ENCODE data around the gene OBSCN. TPM values are rescaled to one million over a fixed set of nuclear protein-coding genes. Genes with fewer than 3 reads are reported as not detected.

OBSCN gene
- total and polyA plus RNA-seq, 5 donors from 2014 or later = 0.13 to 57.1 (median 1.1) TPM

GRCh38 chr1:228415853-228416216 is 208.0 kb downstream of the OBSCN start:
- peaks cover 4% of the 10 kb centered on the region for H3K36me3 Mint-ChIP-seq
- peak overlapping the region; percentile 31 for H3K4me3 ChIP-seq (ENCODE audit: low read depth, low read length)

GRCh38 chr1:228416217-228416933 is 208.5 kb downstream of the OBSCN start, which contains the start of gene TRIM17:
TSS of gene TRIM17 (minus strand) at chr1:228416861. CDS start at chr1:228415072, 1,789 bp downstream.
- Mint-ChIP-seq H3K27me3 (peaks cover 38% of the 10 kb centered on the region), H3K9me3 (no peaks in the 10 kb centered on the region), H3K4me1 (peaks cover 5 to 30% (median 17%) of the 10 kb centered on the region in 4 donors), H3K4me3 (peak within 1 kb of the TSS; percentile 80 to 88 (median 85)), H3K36me3 (peaks cover 4% of the 10 kb centered on the region), H3K27ac (peak within 1 kb of the TSS in 2 of 3 donors; percentile 12 to 45)
- peak; percentile 54 to 65 for ATAC-seq (ENCODE audit: low read depth in 2 of 2)
- Histone ChIP-seq H3K36me3 (ENCODE audit: control insufficient read depth, insufficient read depth, low read length) (no peaks in the 10 kb centered on the region), H3K4me3 (ENCODE audit: low read depth, low read length) (peak within 1 kb of the TSS; percentile 31), H3K4me1 (ENCODE audit: control insufficient read depth, insufficient read depth, low read length, poor library complexity, severe bottlenecking) (peaks cover 21% of the 10 kb centered on the region), H3K9me3 (ENCODE audit: control insufficient read depth in 2 of 2, low read length in 2 of 2) (no peaks in the 10 kb centered on the region), H3K27me3 (ENCODE audit: control insufficient read depth, insufficient read depth, low read length) (peaks cover 10% of the 10 kb centered on the region), H3K27ac (ENCODE audit: insufficient read depth, low read length, poor library complexity, severe bottlenecking) (no peak within 1 kb of the TSS)
- peak; percentile 18 to 60 (median 24) for DNase-seq

More at GRCh38 chr1:228415853-228416216, 208.0 kb downstream of the OBSCN start:
- Mint-ChIP-seq H3K27ac (peak overlapping the region in 1 of 3 donors; percentile 45), H3K4me1 (peaks cover 5 to 30% (median 17%) of the 10 kb centered on the region in 4 donors), H3K27me3 (peaks cover 34% of the 10 kb centered on the region), H3K9me3 (no peaks in the 10 kb centered on the region), H3K4me3 (peak overlapping the region; percentile 51 to 84 (median 68))
- Histone ChIP-seq H3K4me1 (ENCODE audit: control insufficient read depth, insufficient read depth, low read length, poor library complexity, severe bottlenecking) (peaks cover 21% of the 10 kb centered on the region), H3K27me3 (ENCODE audit: control insufficient read depth, insufficient read depth, low read length) (peaks cover 10% of the 10 kb centered on the region), H3K9me3 (ENCODE audit: control insufficient read depth in 2 of 2, low read length in 2 of 2) (no peaks in the 10 kb centered on the region), H3K36me3 (ENCODE audit: control insufficient read depth, insufficient read depth, low read length) (no peaks in the 10 kb centered on the region), H3K27ac (ENCODE audit: insufficient read depth, low read length, poor library complexity, severe bottlenecking) (no peak overlapping the region)
- peak in 1 of 2 donors; percentile 4 for ATAC-seq (ENCODE audit: low read depth in 2 of 2)
- peak in 1 of 3 donors; percentile 24 for DNase-seq

GRCh38 chr1:228417061-228417460 is 209.2 kb downstream of the OBSCN start:
- Histone ChIP-seq H3K9me3 (ENCODE audit: control insufficient read depth in 2 of 2, low read length in 2 of 2) (no peaks in the 10 kb centered on the region), H3K27ac (ENCODE audit: insufficient read depth, low read length, poor library complexity, severe bottlenecking) (no peak overlapping the region), H3K36me3 (ENCODE audit: control insufficient read depth, insufficient read depth, low read length) (no peaks in the 10 kb centered on the region), H3K27me3 (ENCODE audit: control insufficient read depth, insufficient read depth, low read length) (peaks cover 10% of the 10 kb centered on the region), H3K4me3 (ENCODE audit: low read depth, low read length) (no peak overlapping the region), H3K4me1 (ENCODE audit: control insufficient read depth, insufficient read depth, low read length, poor library complexity, severe bottlenecking) (peaks cover 21% of the 10 kb centered on the region)
- Mint-ChIP-seq H3K4me3 (peak overlapping the region in 3 of 4 donors; percentile 44 to 88 (median 86)), H3K36me3 (peaks cover 4% of the 10 kb centered on the region), H3K9me3 (no peaks in the 10 kb centered on the region), H3K27ac (peak overlapping the region in 1 of 3 donors; percentile 12), H3K27me3 (peaks cover 45% of the 10 kb centered on the region), H3K4me1 (peaks cover 5 to 30% (median 17%) of the 10 kb centered on the region in 4 donors)
- no peak for ATAC-seq (ENCODE audit: low read depth in 2 of 2)
- no peak for DNase-seq

GRCh38 chr1:228417483-228418203 is 209.8 kb downstream of the OBSCN start:
- Histone ChIP-seq H3K27ac (ENCODE audit: insufficient read depth, low read length, poor library complexity, severe bottlenecking) (no peak overlapping the region), H3K9me3 (ENCODE audit: control insufficient read depth in 2 of 2, low read length in 2 of 2) (no peaks in the 10 kb centered on the region), H3K4me3 (ENCODE audit: low read depth, low read length) (peak overlapping the region; percentile 19), H3K4me1 (ENCODE audit: control insufficient read depth, insufficient read depth, low read length, poor library complexity, severe bottlenecking) (peaks cover 21% of the 10 kb centered on the region), H3K27me3 (ENCODE audit: control insufficient read depth, insufficient read depth, low read length) (peaks cover 13% of the 10 kb centered on the region), H3K36me3 (ENCODE audit: control insufficient read depth, insufficient read depth, low read length) (no peaks in the 10 kb centered on the region)
- Mint-ChIP-seq H3K9me3 (no peaks in the 10 kb centered on the region), H3K36me3 (peaks cover 4% of the 10 kb centered on the region), H3K4me3 (peak overlapping the region in 2 of 4 donors; percentile 44 to 86), H3K27ac (peak overlapping the region in 1 of 3 donors; percentile 66), H3K4me1 (peaks cover 5 to 30% (median 17%) of the 10 kb centered on the region in 4 donors), H3K27me3 (peaks cover 47% of the 10 kb centered on the region)
- DNase-seq (peak in 1 of 3 donors; percentile 55), ATAC-seq (ENCODE audit: low read depth in 2 of 2) (no peak)

GRCh38 chr1:228420968-228421826 is 213.4 kb downstream of the OBSCN start:
- H3K27ac ChIP-seq (ENCODE audit: insufficient read depth, low read length, poor library complexity, severe bottlenecking) = no peak overlapping the region
- no peaks in the 10 kb centered on the region for H3K9me3 Mint-ChIP-seq
- H3K36me3 Mint-ChIP-seq = peaks cover 4% of the 10 kb centered on the region
- ATAC-seq (ENCODE audit: low read depth in 2 of 2) (no peak), DNase-seq (no peak)
- peaks cover 35% of the 10 kb centered on the region for H3K27me3 Mint-ChIP-seq
- H3K4me3 Mint-ChIP-seq = no peak overlapping the region
- H3K4me1 ChIP-seq (ENCODE audit: control insufficient read depth, insufficient read depth, low read length, poor library complexity, severe bottlenecking) = peaks cover 16% of the 10 kb centered on the region
- H3K27ac Mint-ChIP-seq = no peak overlapping the region
- H3K27me3 ChIP-seq (ENCODE audit: control insufficient read depth, insufficient read depth, low read length) = peaks cover 7% of the 10 kb centered on the region
- no peak overlapping the region for H3K4me3 ChIP-seq (ENCODE audit: low read depth, low read length)
- no peaks in the 10 kb centered on the region for H3K36me3 ChIP-seq (ENCODE audit: control insufficient read depth, insufficient read depth, low read length)
- H3K9me3 ChIP-seq (ENCODE audit: control insufficient read depth in 2 of 2, low read length in 2 of 2) = no peaks in the 10 kb centered on the region
- peaks cover 5 to 15% (median 9%) of the 10 kb centered on the region in 4 donors for H3K4me1 Mint-ChIP-seq

GRCh38 chr1:228423404-228424053 is 215.7 kb downstream of the OBSCN start:
- Mint-ChIP-seq H3K9me3 (no peaks in the 10 kb centered on the region), H3K27ac (no peak overlapping the region), H3K27me3 (peaks cover 32% of the 10 kb centered on the region), H3K36me3 (peaks cover 4% of the 10 kb centered on the region), H3K4me3 (no peak overlapping the region), H3K4me1 (no peaks in the 10 kb centered on the region)
- H3K36me3 ChIP-seq (ENCODE audit: control insufficient read depth, insufficient read depth, low read length) = no peaks in the 10 kb centered on the region
- DNase-seq = no peak
- H3K9me3 ChIP-seq (ENCODE audit: control insufficient read depth in 2 of 2, low read length in 2 of 2) = no peaks in the 10 kb centered on the region
- no peak overlapping the region for H3K27ac ChIP-seq (ENCODE audit: insufficient read depth, low read length, poor library complexity, severe bottlenecking)
- no peaks in the 10 kb centered on the region for H3K4me1 ChIP-seq (ENCODE audit: control insufficient read depth, insufficient read depth, low read length, poor library complexity, severe bottlenecking)
- ATAC-seq (ENCODE audit: low read depth in 2 of 2) = no peak
- peaks cover 3% of the 10 kb centered on the region for H3K27me3 ChIP-seq (ENCODE audit: control insufficient read depth, insufficient read depth, low read length)
- no peak overlapping the region for H3K4me3 ChIP-seq (ENCODE audit: low read depth, low read length)

Measured in CD4-positive, CD25-positive, alpha-beta regulatory T cell (primary cell).